ENCODE results near the gene CDKN1B. TPM values are rescaled to one million over a fixed set of nuclear protein-coding genes. Genes with fewer than 3 reads are reported as not detected.

CDKN1B gene
- total RNA-seq, 2 donors from 2014 or later: 41.1 to 95.4 TPM

DNA sequence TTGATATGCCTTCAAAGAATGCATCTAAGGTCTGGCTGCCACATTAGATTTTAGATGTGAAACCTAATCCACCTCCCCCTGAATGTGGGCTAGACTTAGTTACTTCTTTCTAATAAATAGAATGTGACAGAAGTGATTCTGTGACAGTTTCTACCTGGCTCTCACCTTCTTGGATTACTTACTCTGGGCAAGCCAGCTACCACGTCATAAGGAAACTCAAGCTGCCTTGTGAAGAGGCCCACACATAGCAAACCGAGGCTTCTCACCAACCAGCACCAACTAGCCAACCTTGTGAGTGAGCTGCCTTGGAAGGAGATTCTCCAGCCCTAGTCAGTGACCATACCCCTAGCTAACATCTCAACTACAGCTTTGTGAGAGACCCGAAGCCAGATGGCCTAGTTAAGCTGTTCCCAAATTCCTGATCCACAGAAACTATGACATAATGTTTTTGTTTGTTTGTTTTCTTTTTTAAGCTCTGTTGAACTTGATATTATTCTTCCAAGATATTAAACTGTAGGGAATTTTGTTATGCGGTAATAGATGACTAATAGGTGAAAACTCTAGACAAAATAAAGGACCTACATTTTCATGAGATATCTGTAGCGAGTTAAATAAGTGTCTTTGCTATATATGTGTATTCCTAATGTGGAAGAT is 27.4 kb upstream of the CDKN1B start:
- H3K27me3 Mint-ChIP-seq: no peaks in the 10 kb centered on the region
- peak overlapping the region; percentile 36 for H3K27ac Mint-ChIP-seq
- no peaks in the 10 kb centered on the region for H3K9me3 Mint-ChIP-seq
- ATAC-seq (replicated peaks): peak; percentile 76
- peak overlapping the region; percentile 32 for H3K4me3 Mint-ChIP-seq
- H3K4me1 Mint-ChIP-seq: peaks cover 24% of the 10 kb centered on the region
- H3K36me3 Mint-ChIP-seq (ENCODE audit: low read depth): peaks cover 31% of the 10 kb centered on the region

- ATAC-seq (replicated peaks): no peak
- Mint-ChIP-seq H3K9me3 (no peaks in the 10 kb centered on the region), H3K36me3 (ENCODE audit: low read depth) (peaks cover 47% of the 10 kb centered on the region), H3K4me3 (peak overlapping the region; percentile 45), H3K27me3 (no peaks in the 10 kb centered on the region), H3K27ac (peak overlapping the region; percentile 28), H3K4me1 (peaks cover 37% of the 10 kb centered on the region)
These were observed 25.6 kb upstream of the CDKN1B start for GRCh38 chr12:12691549-12691948.

DNA sequence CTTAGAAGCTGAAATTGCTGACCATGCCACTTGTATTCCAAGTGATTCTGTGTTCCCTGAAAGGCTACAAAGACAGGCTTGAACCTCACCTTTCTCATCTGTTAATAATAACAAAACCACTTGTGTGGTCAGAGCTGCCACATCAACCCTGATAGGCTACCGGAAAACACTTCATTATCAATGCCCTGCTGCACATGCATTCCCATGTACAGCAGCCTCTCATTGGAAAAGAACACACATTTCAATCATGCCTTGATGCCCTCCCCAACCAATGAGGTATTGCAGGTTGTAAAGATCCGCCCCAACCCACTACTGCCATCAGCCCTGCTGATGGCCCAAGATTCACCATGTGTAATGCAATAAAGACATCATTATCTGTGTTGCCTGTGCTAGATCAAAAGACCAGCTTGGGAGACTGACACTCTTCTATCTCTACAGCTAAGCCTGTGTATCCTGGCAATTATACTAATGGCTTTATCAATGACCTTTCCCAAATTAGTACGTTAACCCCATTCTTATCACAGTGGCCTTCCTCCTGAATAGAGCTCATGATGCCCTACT is 24.0 kb upstream of the CDKN1B start:
- no peaks in the 10 kb centered on the region for H3K9me3 Mint-ChIP-seq
- H3K4me3 Mint-ChIP-seq: peak overlapping the region; percentile 22
- H3K27me3 Mint-ChIP-seq: no peaks in the 10 kb centered on the region
- ATAC-seq (replicated peaks): peak; percentile 8
- peaks cover 57% of the 10 kb centered on the region for H3K36me3 Mint-ChIP-seq (ENCODE audit: low read depth)
- H3K4me1 Mint-ChIP-seq: peaks cover 52% of the 10 kb centered on the region
- H3K27ac Mint-ChIP-seq: no peak overlapping the region

DNA sequence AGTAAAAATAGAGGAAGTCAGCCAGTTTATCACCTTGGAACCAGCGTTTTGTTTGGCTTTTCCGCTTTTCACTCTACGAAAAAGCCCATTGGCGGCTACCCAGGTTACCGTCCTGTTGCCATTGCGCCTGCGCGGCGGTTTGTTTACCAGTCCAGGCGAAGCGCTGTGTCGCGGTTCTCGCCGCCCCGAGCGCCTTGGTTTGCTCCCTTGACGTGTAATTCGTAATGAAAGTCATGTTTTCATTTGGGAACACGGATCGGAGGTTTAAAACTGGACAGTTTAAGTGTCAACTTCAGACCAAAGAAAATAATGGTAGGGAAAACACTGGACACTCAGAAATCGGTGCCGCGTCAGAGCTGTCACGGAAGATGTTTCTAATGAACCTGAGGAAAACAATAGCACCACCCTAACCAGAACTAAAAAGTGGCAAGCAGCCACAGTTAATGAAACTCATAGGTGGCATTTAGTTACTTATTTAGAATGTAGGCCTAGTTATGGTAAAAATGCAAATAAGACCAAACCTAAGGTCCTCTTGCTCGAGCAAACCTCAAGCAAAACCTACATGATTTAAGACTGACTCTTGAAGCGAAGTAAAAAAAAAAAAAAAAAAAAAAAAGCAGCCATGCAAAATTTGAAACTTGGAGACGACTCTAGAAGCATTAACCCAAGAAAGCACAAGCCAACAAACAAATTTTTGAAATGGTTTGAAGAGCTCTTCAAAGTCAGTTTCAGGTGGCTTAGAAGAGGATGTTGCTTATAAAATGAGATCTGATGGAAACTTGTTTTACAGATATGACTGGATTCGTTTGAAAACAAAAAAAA is 20.4 kb upstream of the CDKN1B start:
- no peaks in the 10 kb centered on the region for H3K9me3 Mint-ChIP-seq
- peak overlapping the region; percentile 96 for H3K4me3 Mint-ChIP-seq
- H3K4me1 Mint-ChIP-seq: peaks cover 42% of the 10 kb centered on the region
- H3K27me3 Mint-ChIP-seq: no peaks in the 10 kb centered on the region
- peak overlapping the region; percentile 98 for H3K27ac Mint-ChIP-seq
- H3K36me3 Mint-ChIP-seq (ENCODE audit: low read depth): peaks cover 46% of the 10 kb centered on the region
- peak; percentile 74 for ATAC-seq (replicated peaks)

GRCh38 chr12:12699345-12699744 is 17.8 kb upstream of the CDKN1B start:
- no peak for ATAC-seq (replicated peaks)
- Mint-ChIP-seq H3K27me3 (no peaks in the 10 kb centered on the region), H3K36me3 (ENCODE audit: low read depth) (peaks cover 37% of the 10 kb centered on the region), H3K27ac (peak overlapping the region; percentile 98), H3K4me1 (peaks cover 39% of the 10 kb centered on the region), H3K9me3 (no peaks in the 10 kb centered on the region), H3K4me3 (peak overlapping the region; percentile 4)

- peak overlapping the region; percentile 4 for H3K4me3 Mint-ChIP-seq
- H3K27me3 Mint-ChIP-seq: no peaks in the 10 kb centered on the region
- peak overlapping the region; percentile 98 for H3K27ac Mint-ChIP-seq
- peaks cover 28% of the 10 kb centered on the region for H3K36me3 Mint-ChIP-seq (ENCODE audit: low read depth)
- ATAC-seq (replicated peaks): no peak
- peaks cover 38% of the 10 kb centered on the region for H3K4me1 Mint-ChIP-seq
- no peaks in the 10 kb centered on the region for H3K9me3 Mint-ChIP-seq
These were observed 16.9 kb upstream of the CDKN1B start for GRCh38 chr12:12700254-12700653.

DNA sequence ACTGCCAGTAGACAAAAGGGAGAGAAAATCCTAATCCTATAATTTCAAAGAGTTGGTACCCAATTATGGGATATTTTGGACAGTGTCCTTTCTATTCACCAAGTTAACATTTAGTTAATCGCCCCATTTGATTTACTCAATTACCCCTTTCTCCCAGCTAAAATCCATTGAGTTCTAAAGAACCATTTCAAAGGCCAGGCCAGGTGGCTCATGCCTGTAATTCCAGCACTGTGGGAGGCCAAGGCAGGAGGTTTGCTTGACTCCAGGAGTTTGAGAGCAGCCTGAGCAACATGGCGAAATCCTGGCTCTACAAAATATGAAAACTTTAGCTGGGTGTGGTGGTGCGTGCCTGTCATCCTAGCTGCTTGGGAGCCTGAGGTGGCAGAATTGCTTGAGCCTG is 15.7 kb upstream of the CDKN1B start:
- H3K36me3 Mint-ChIP-seq (ENCODE audit: low read depth): peaks cover 18% of the 10 kb centered on the region
- no peak overlapping the region for H3K4me3 Mint-ChIP-seq
- no peak for ATAC-seq (replicated peaks)
- peaks cover 30% of the 10 kb centered on the region for H3K4me1 Mint-ChIP-seq
- no peaks in the 10 kb centered on the region for H3K27me3 Mint-ChIP-seq
- no peaks in the 10 kb centered on the region for H3K9me3 Mint-ChIP-seq
- H3K27ac Mint-ChIP-seq: no peak overlapping the region

DNA sequence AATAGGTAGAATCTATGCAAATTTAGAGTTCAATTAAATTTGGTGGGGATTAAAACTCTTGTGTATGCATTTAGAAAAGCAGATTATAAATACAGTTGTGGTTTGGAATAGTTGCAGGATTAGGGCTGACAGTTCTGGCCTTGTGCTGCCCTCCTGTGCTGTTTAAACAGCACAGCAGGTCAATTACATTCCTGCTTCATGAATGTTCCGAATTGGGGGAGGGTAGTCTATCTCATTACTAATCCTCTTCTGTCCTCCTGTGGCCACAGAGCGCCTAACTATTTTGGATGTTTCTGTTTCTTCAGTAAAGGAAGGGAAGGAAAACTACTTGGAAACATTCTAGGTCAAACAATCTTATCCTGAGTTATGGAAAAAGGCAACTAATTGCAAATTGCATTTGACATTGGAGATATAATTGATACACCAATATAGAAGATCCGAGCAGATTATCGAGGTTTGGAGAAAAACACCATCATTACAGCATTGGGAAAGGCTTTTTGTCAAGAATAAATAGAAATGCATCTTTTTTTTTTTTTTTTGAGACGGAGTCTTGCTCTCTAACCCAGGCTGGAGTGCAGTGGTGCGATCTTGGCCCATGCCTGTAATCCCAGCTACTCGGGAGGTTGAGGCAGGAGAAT is 12.5 kb upstream of the CDKN1B start:
- H3K36me3 Mint-ChIP-seq (ENCODE audit: low read depth): no peaks in the 10 kb centered on the region
- ATAC-seq (replicated peaks): peak; percentile 71
- no peaks in the 10 kb centered on the region for H3K27me3 Mint-ChIP-seq
- H3K4me3 Mint-ChIP-seq: peak overlapping the region; percentile 57
- no peaks in the 10 kb centered on the region for H3K9me3 Mint-ChIP-seq
- peaks cover 12% of the 10 kb centered on the region for H3K4me1 Mint-ChIP-seq
- peak overlapping the region; percentile 57 for H3K27ac Mint-ChIP-seq

- Mint-ChIP-seq H3K4me1 (peaks cover 12% of the 10 kb centered on the region), H3K36me3 (ENCODE audit: low read depth) (no peaks in the 10 kb centered on the region), H3K9me3 (no peaks in the 10 kb centered on the region), H3K27me3 (no peaks in the 10 kb centered on the region), H3K27ac (no peak overlapping the region), H3K4me3 (no peak overlapping the region)
- ATAC-seq (replicated peaks): peak; percentile 87
These were observed 11.2 kb upstream of the CDKN1B start for GRCh38 chr12:12705838-12706520.

DNA sequence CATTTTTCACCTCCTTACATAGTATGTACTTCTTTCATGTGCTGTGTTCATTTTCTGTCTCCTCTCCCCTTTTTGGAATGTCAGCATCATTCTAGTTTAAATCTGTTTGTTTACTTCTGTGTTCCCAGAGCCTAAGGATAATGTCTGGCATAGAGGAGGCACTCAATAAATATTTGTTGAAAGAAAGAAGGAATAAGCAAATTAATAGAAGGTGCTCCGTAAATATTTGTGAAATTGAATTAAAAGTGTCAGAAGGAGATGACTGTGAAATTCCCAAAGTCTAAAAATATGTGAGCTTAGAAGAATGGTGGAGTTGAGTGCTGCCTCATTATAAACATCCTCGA is 3.3 kb upstream of the CDKN1B start:
- peak overlapping the region; percentile 93 for H3K4me3 Mint-ChIP-seq
- H3K27me3 Mint-ChIP-seq: no peaks in the 10 kb centered on the region
- peaks cover 31% of the 10 kb centered on the region for H3K4me1 Mint-ChIP-seq
- ATAC-seq (replicated peaks): no peak
- peak overlapping the region; percentile 96 for H3K27ac Mint-ChIP-seq
- H3K36me3 Mint-ChIP-seq (ENCODE audit: low read depth): peaks cover 44% of the 10 kb centered on the region
- no peaks in the 10 kb centered on the region for H3K9me3 Mint-ChIP-seq

DNA sequence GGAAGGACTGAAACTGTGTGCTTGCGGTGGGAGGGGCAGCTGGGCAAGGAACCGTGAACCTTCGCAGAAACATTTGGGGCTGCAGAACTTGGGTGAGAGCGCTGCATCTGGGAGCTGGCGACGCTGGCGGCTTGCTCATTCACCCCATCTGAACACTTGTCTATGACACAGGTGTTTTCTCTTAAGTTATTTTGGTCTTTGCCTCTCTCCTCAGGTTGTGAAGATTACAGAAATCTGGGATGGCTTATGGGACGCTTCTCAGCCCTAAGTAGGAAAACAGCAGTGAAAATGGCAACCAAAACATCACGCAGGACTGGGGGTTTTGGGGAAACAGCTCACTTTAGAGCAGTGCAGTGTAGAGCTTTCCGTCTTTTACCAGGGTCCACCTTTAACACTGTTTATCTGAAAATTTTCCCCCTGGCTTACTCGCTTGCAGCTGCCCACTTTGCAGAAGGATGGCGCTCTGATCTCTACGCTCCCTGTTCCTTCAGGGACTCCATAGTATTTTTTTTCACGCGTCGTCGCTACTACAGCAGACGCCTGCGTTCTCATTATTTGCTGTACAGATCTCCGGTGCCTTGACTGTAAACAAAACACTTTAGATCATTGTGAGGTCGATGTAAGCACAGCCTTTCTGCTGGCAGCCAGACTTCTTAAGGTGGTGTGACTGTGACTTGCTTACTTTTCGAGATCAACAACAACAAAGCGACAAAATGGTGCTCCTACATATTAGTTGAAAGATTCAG is 2.7 kb upstream of the CDKN1B start:
- H3K4me1 Mint-ChIP-seq: peaks cover 31% of the 10 kb centered on the region
- H3K4me3 Mint-ChIP-seq: peak overlapping the region; percentile 93
- H3K36me3 Mint-ChIP-seq (ENCODE audit: low read depth): peaks cover 49% of the 10 kb centered on the region
- H3K27me3 Mint-ChIP-seq: no peaks in the 10 kb centered on the region
- H3K27ac Mint-ChIP-seq: peak overlapping the region; percentile 96
- no peaks in the 10 kb centered on the region for H3K9me3 Mint-ChIP-seq
- ATAC-seq (replicated peaks): peak; percentile 31

DNA sequence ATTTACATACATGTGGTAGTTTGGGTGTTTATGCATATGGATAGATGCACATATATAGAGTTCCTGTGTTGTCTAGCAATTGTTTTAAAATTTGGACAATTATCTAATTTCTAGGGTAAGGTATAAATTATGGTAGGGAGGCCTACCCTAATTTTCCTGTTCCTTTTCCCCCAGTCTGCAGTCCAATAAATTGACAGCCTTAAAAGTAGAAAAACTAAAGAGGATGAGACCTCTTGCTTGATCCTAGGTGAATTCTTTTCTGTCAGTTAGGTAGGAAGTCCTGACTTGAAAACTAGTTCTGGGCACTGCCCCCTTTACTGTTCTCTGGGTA is 2.1 kb upstream of the CDKN1B start:
- H3K4me3 Mint-ChIP-seq: peak overlapping the region; percentile 93

DNA sequence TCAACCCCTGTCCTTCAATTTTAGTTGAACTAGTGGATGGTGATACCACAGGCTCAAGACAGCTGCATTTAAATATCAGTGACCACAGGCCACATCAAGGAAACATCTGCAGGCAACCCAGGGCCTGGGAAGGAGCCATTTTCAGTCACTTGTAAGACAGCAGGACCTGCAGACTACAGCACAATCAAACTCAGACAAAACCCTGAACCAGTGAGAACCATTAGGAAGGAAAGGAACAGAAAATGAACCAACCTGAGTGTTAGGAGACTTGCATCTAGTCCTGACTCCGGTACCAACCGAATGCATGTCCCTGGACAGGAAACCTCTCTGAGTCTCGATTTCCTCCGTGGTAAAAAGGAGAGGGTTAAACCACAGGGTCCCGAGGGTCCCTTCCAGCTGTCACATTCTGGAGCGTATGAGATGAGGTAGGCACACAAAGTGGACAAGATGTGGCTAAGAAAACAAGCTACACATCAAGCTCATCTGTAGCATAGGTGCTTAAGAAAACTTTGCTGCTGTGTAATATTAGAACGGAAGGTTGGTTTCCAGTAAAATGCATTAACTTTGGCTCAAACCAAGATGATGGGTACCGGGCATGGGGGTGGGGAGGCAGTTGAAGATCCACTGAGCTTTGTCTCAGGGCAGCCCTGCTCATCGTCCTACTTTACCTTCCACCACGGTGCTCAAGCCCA is 1.6 kb upstream of the CDKN1B start:
- Mint-ChIP-seq H3K27ac (peak overlapping the region; percentile 96), H3K27me3 (no peaks in the 10 kb centered on the region), H3K36me3 (ENCODE audit: low read depth) (peaks cover 61% of the 10 kb centered on the region), H3K4me1 (peaks cover 33% of the 10 kb centered on the region), H3K9me3 (no peaks in the 10 kb centered on the region), H3K4me3 (peak overlapping the region; percentile 93)
- ATAC-seq (replicated peaks): peak; percentile 37

More for the DNA sequence above, 2.1 kb upstream of the CDKN1B start:
- Mint-ChIP-seq H3K27me3 (no peaks in the 10 kb centered on the region), H3K27ac (peak overlapping the region; percentile 96), H3K36me3 (ENCODE audit: low read depth) (peaks cover 56% of the 10 kb centered on the region), H3K4me1 (peaks cover 31% of the 10 kb centered on the region), H3K9me3 (no peaks in the 10 kb centered on the region)
- ATAC-seq (replicated peaks): peak; percentile 36

Data from activated T-helper 17 cell treated with anti-CD3 and anti-CD28 coated beads, Interleukin-2, amount 50 U/mL, for 72 hours (primary cell).